ENCODE results near the gene MB. TPM values are rescaled to one million over a fixed set of nuclear protein-coding genes. Genes with fewer than 3 reads are reported as not detected.
"Not testable (repeated sequence)": the region's sequence is repeated elsewhere in the genome, so short reads cannot be mapped to it uniquely, and the experiment has no call there.

MB gene
- total RNA-seq (not detected), polyA plus RNA-seq (10 to 100 TPM in 1 of 2 donors, 1 to 10 TPM in 1; 2.8 to 24.7 TPM)
- long read RNA-seq, donor 1, result 0 reads
- long read RNA-seq, donor 2, partial matches to known transcripts, result 0 of 2 reads
- long read RNA-seq, donor 2, other reads (novel, unspliced or antisense), result 1 of 2 reads

GRCh38 chr22:35617137-35617755, at the start of gene MB:
MB (minus strand) TSS chr22:35617329; CDS start chr22:35617257, 72 bp downstream.
- intact Hi-C loops (cut with DNase I), result no loop called here
- Histone ChIP-seq H3K4me3 (ENCODE audit: low read length in 2 of 2) (no peak within 1 kb of the TSS), H3K27ac (ENCODE audit: low read depth in 1 of 2, low read length in 2 of 2) (no peak within 1 kb of the TSS), H3K9me3 (ENCODE audit: control insufficient read depth, low read length) (no peaks in the 10 kb centered on the region), H3K4me1 (ENCODE audit: control insufficient read depth in 1 of 2, insufficient read depth in 2 of 2, low read length in 2 of 2) (no peaks in the 10 kb centered on the region), H3K36me3 (ENCODE audit: control insufficient read depth in 1 of 2, insufficient read depth in 2 of 2, low read length in 1 of 2) (no peaks in the 10 kb centered on the region), H3K27me3 (ENCODE audit: control insufficient read depth in 1 of 2, insufficient read depth in 2 of 2, low read length in 1 of 2) (no peaks in the 10 kb centered on the region)
- peak in 1 of 2 donors; percentile 23 for DNase-seq
- 83 to 87% methylated on average over 16 of the region's 16 CpGs for WGBS, 2 donors
- ATAC-seq (ENCODE audit: low FRiP score), result no peak

GRCh38 chr22:35666699-35667098, 49.6 kb upstream of the MB start:
- WGBS, 2 donors, result 87 to 94% methylated on average over 1 of the region's 1 CpG
- DNase-seq; intact Hi-C loops (cut with DNase I): not testable (repeated sequence)

GRCh38 chr22:35664955-35665587, 47.9 kb upstream of the MB start:
- ATAC-seq (ENCODE audit: low FRiP score) (no peak), DNase-seq (no peak)
- 77 to 78% methylated on average over 5 of the region's 5 CpGs for WGBS, 2 donors
- H3K27ac ChIP-seq (ENCODE audit: low read depth in 1 of 2, low read length in 2 of 2), result no peak overlapping the region
- intact Hi-C loops (cut with DNase I), result no loop called here
- H3K4me1 ChIP-seq (ENCODE audit: control insufficient read depth in 1 of 2, insufficient read depth in 2 of 2, low read length in 2 of 2), result no peaks in the 10 kb centered on the region
- no peaks in the 10 kb centered on the region for H3K27me3 ChIP-seq (ENCODE audit: control insufficient read depth in 1 of 2, insufficient read depth in 2 of 2, low read length in 1 of 2)
- H3K9me3 ChIP-seq (ENCODE audit: control insufficient read depth, low read length), result no peaks in the 10 kb centered on the region
- H3K4me3 ChIP-seq (ENCODE audit: low read length in 2 of 2), result no peak overlapping the region
- H3K36me3 ChIP-seq (ENCODE audit: control insufficient read depth in 1 of 2, insufficient read depth in 2 of 2, low read length in 1 of 2), result no peaks in the 10 kb centered on the region

More at GRCh38 chr22:35666699-35667098, 49.6 kb upstream of the MB start:
- ATAC-seq (ENCODE audit: low FRiP score); H3K36me3 ChIP-seq (ENCODE audit: control insufficient read depth in 1 of 2, insufficient read depth in 2 of 2, low read length in 1 of 2); H3K27ac ChIP-seq (ENCODE audit: low read depth in 1 of 2, low read length in 2 of 2); H3K4me1 ChIP-seq (ENCODE audit: control insufficient read depth in 1 of 2, insufficient read depth in 2 of 2, low read length in 2 of 2); H3K9me3 ChIP-seq (ENCODE audit: control insufficient read depth, low read length); H3K27me3 ChIP-seq (ENCODE audit: control insufficient read depth in 1 of 2, insufficient read depth in 2 of 2, low read length in 1 of 2); H3K4me3 ChIP-seq (ENCODE audit: low read length in 2 of 2): not testable (repeated sequence)

GRCh38 chr22:35663371-35663770, 46.2 kb upstream of the MB start:
- no peak overlapping the region for H3K27ac ChIP-seq (ENCODE audit: low read depth in 1 of 2, low read length in 2 of 2)
- H3K36me3 ChIP-seq (ENCODE audit: control insufficient read depth in 1 of 2, insufficient read depth in 2 of 2, low read length in 1 of 2), result peaks cover 0 to 2% of the 10 kb centered on the region in 2 donors
- intact Hi-C loops (cut with DNase I), result no loop called here
- peak overlapping the region in 1 of 2 donors; percentile 26 for H3K4me3 ChIP-seq (ENCODE audit: low read length in 2 of 2)
- no peaks in the 10 kb centered on the region for H3K4me1 ChIP-seq (ENCODE audit: control insufficient read depth in 1 of 2, insufficient read depth in 2 of 2, low read length in 2 of 2)
- no peaks in the 10 kb centered on the region for H3K27me3 ChIP-seq (ENCODE audit: control insufficient read depth in 1 of 2, insufficient read depth in 2 of 2, low read length in 1 of 2)
- H3K9me3 ChIP-seq (ENCODE audit: control insufficient read depth, low read length), result no peaks in the 10 kb centered on the region
- 12 to 21% methylated on average over 3 of the region's 3 CpGs for WGBS, 2 donors
- DNase-seq (no peak), ATAC-seq (ENCODE audit: low FRiP score) (no peak)

- Histone ChIP-seq H3K4me1 (ENCODE audit: control insufficient read depth in 1 of 2, insufficient read depth in 2 of 2, low read length in 2 of 2) (no peaks in the 10 kb centered on the region), H3K27me3 (ENCODE audit: control insufficient read depth in 1 of 2, insufficient read depth in 2 of 2, low read length in 1 of 2) (no peaks in the 10 kb centered on the region), H3K27ac (ENCODE audit: low read depth in 1 of 2, low read length in 2 of 2) (no peak overlapping the region), H3K9me3 (ENCODE audit: control insufficient read depth, low read length) (no peaks in the 10 kb centered on the region), H3K36me3 (ENCODE audit: control insufficient read depth in 1 of 2, insufficient read depth in 2 of 2, low read length in 1 of 2) (peaks cover 0 to 2% of the 10 kb centered on the region in 2 donors), H3K4me3 (ENCODE audit: low read length in 2 of 2) (no peak overlapping the region)
- intact Hi-C loops (cut with DNase I), result no loop called here
- ATAC-seq (ENCODE audit: low FRiP score) (no peak), DNase-seq (no peak)
- WGBS, 2 donors, result 85 to 90% methylated on average over 2 of the region's 2 CpGs
Observed at GRCh38 chr22:35662914-35663313, 45.8 kb upstream of the MB start.

GRCh38 chr22:35661464-35661863, 44.3 kb upstream of the MB start:
- H3K9me3 ChIP-seq (ENCODE audit: control insufficient read depth, low read length), result no peaks in the 10 kb centered on the region
- peaks cover 0 to 2% of the 10 kb centered on the region in 2 donors for H3K36me3 ChIP-seq (ENCODE audit: control insufficient read depth in 1 of 2, insufficient read depth in 2 of 2, low read length in 1 of 2)
- ATAC-seq (ENCODE audit: low FRiP score) (no peak), DNase-seq (no peak)
- H3K27me3 ChIP-seq (ENCODE audit: control insufficient read depth in 1 of 2, insufficient read depth in 2 of 2, low read length in 1 of 2), result no peaks in the 10 kb centered on the region
- H3K4me3 ChIP-seq (ENCODE audit: low read length in 2 of 2), result no peak overlapping the region
- intact Hi-C loops (cut with DNase I), result no loop called here
- no peak overlapping the region for H3K27ac ChIP-seq (ENCODE audit: low read depth in 1 of 2, low read length in 2 of 2)
- 68 to 69% methylated on average over 2 of the region's 2 CpGs for WGBS, 2 donors
- H3K4me1 ChIP-seq (ENCODE audit: control insufficient read depth in 1 of 2, insufficient read depth in 2 of 2, low read length in 2 of 2), result no peaks in the 10 kb centered on the region

GRCh38 chr22:35660291-35661127, 43.4 kb upstream of the MB start:
- H3K9me3 ChIP-seq (ENCODE audit: control insufficient read depth, low read length), result no peaks in the 10 kb centered on the region
- H3K4me3 ChIP-seq (ENCODE audit: low read length in 2 of 2), result no peak overlapping the region
- intact Hi-C loops (cut with DNase I), result no loop called here
- ATAC-seq (ENCODE audit: low FRiP score) (no peak), DNase-seq (no peak)
- no peaks in the 10 kb centered on the region for H3K27me3 ChIP-seq (ENCODE audit: control insufficient read depth in 1 of 2, insufficient read depth in 2 of 2, low read length in 1 of 2)
- H3K36me3 ChIP-seq (ENCODE audit: control insufficient read depth in 1 of 2, insufficient read depth in 2 of 2, low read length in 1 of 2), result peaks cover 0 to 2% of the 10 kb centered on the region in 2 donors
- 94 to 96% methylated on average over 2 of the region's 2 CpGs for WGBS, 2 donors
- H3K4me1 ChIP-seq (ENCODE audit: control insufficient read depth in 1 of 2, insufficient read depth in 2 of 2, low read length in 2 of 2), result no peaks in the 10 kb centered on the region
- H3K27ac ChIP-seq (ENCODE audit: low read depth in 1 of 2, low read length in 2 of 2), result no peak overlapping the region

- Histone ChIP-seq H3K9me3 (ENCODE audit: control insufficient read depth, low read length) (no peaks in the 10 kb centered on the region), H3K27ac (ENCODE audit: low read depth in 1 of 2, low read length in 2 of 2) (no peak overlapping the region), H3K4me3 (ENCODE audit: low read length in 2 of 2) (no peak overlapping the region), H3K36me3 (ENCODE audit: control insufficient read depth in 1 of 2, insufficient read depth in 2 of 2, low read length in 1 of 2) (peaks cover 0 to 2% of the 10 kb centered on the region in 2 donors), H3K27me3 (ENCODE audit: control insufficient read depth in 1 of 2, insufficient read depth in 2 of 2, low read length in 1 of 2) (no peaks in the 10 kb centered on the region), H3K4me1 (ENCODE audit: control insufficient read depth in 1 of 2, insufficient read depth in 2 of 2, low read length in 2 of 2) (no peaks in the 10 kb centered on the region)
- DNase-seq (no peak), ATAC-seq (ENCODE audit: low FRiP score) (no peak)
- 77 to 85% methylated on average over 5 of the region's 5 CpGs for WGBS, 2 donors
- intact Hi-C loops (cut with DNase I), result no loop called here
Observed at GRCh38 chr22:35657571-35658312, 40.6 kb upstream of the MB start.
